Measurements from ENCODE around the gene MMD2.

MMD2 gene

GRCh38 chr7:4960363-4960762 lies 1.4 kb upstream of the MMD2 start:
- Histone ChIP-seq H3K4me3 (ENCODE audit: low read length) (no peak overlapping the region), H3K4me1 (ENCODE audit: low read length) (no peaks in the 10 kb centered on the region), H3K9me2 (replicated peaks; ENCODE audit: insufficient read depth, low read length) (no peaks in the 10 kb centered on the region), H3K27me3 (replicated peaks; ENCODE audit: insufficient read depth, low read length) (peaks cover 35% of the 10 kb centered on the region), H4K20me1 (ENCODE audit: insufficient read depth, low read length) (no peaks in the 10 kb centered on the region), H3K9me3 (replicated peaks; ENCODE audit: insufficient read depth, low read length) (no peaks in the 10 kb centered on the region), H3K9ac (ENCODE audit: low read length) (no peak overlapping the region), H3K4me2 (ENCODE audit: low read depth, low read length) (no peak overlapping the region), H3K27ac (ENCODE audit: low read length) (no peak overlapping the region), H3K79me2 (ENCODE audit: low read length) (no peaks in the 10 kb centered on the region), H2AFZ (ENCODE audit: low read length) (no peak overlapping the region), H3K36me3 (replicated peaks; ENCODE audit: insufficient read depth, low read length) (no peaks in the 10 kb centered on the region), H3F3A (ENCODE audit: insufficient read depth, low read length) (no peaks in the 10 kb centered on the region)
- TF ChIP-seq CTCF (IDR thresholded peaks at IDR 0.05; ENCODE audit: low read length) (no peak), EZH2 (optimal IDR thresholded peaks at IDR 0.05; ENCODE audit: low read depth, low read length) (no peak), EZH2phosphoT487 (IDR thresholded peaks at IDR 0.05; ENCODE audit: low read length) (no peak)
- no peak for DNase-seq

GRCh38 chr7:4959893-4960292 lies 906 bp upstream of the MMD2 start:
- no peaks in the 10 kb centered on the region for H3K36me3 ChIP-seq (replicated peaks; ENCODE audit: insufficient read depth, low read length)
- H2AFZ ChIP-seq (ENCODE audit: low read length): no peak overlapping the region
- no peak for TF ChIP-seq EZH2phosphoT487 (IDR thresholded peaks at IDR 0.05; ENCODE audit: low read length)
- no peak for TF ChIP-seq CTCF (IDR thresholded peaks at IDR 0.05; ENCODE audit: low read length)
- TF ChIP-seq EZH2 (optimal IDR thresholded peaks at IDR 0.05; ENCODE audit: low read depth, low read length): no peak
- H3F3A ChIP-seq (ENCODE audit: insufficient read depth, low read length): no peaks in the 10 kb centered on the region
- H3K4me1 ChIP-seq (ENCODE audit: low read length): no peaks in the 10 kb centered on the region
- H3K9ac ChIP-seq (ENCODE audit: low read length): no peak overlapping the region
- H3K9me3 ChIP-seq (replicated peaks; ENCODE audit: insufficient read depth, low read length): no peaks in the 10 kb centered on the region
- no peak for DNase-seq
- H3K4me3 ChIP-seq (ENCODE audit: low read length): no peak overlapping the region
- H3K27me3 ChIP-seq (replicated peaks; ENCODE audit: insufficient read depth, low read length): peaks cover 40% of the 10 kb centered on the region
- no peaks in the 10 kb centered on the region for H3K9me2 ChIP-seq (replicated peaks; ENCODE audit: insufficient read depth, low read length)
- H3K79me2 ChIP-seq (ENCODE audit: low read length): no peaks in the 10 kb centered on the region
- no peak overlapping the region for H3K4me2 ChIP-seq (ENCODE audit: low read depth, low read length)
- H3K27ac ChIP-seq (ENCODE audit: low read length): no peak overlapping the region
- H4K20me1 ChIP-seq (ENCODE audit: insufficient read depth, low read length): no peaks in the 10 kb centered on the region

- no peak overlapping the region for H3K9ac ChIP-seq (ENCODE audit: low read length)
- H2AFZ ChIP-seq (ENCODE audit: low read length): no peak overlapping the region
- no peak overlapping the region for H3K4me3 ChIP-seq (ENCODE audit: low read length)
- H3K4me2 ChIP-seq (ENCODE audit: low read depth, low read length): no peak overlapping the region
- no peaks in the 10 kb centered on the region for H3K9me2 ChIP-seq (replicated peaks; ENCODE audit: insufficient read depth, low read length)
- peaks cover 42% of the 10 kb centered on the region for H3K27me3 ChIP-seq (replicated peaks; ENCODE audit: insufficient read depth, low read length)
- H3K9me3 ChIP-seq (replicated peaks; ENCODE audit: insufficient read depth, low read length): no peaks in the 10 kb centered on the region
- no peak for TF ChIP-seq EZH2 (optimal IDR thresholded peaks at IDR 0.05; ENCODE audit: low read depth, low read length)
- TF ChIP-seq CTCF (IDR thresholded peaks at IDR 0.05; ENCODE audit: low read length): no peak
- H3K36me3 ChIP-seq (replicated peaks; ENCODE audit: insufficient read depth, low read length): no peaks in the 10 kb centered on the region
- no peak overlapping the region for H3K27ac ChIP-seq (ENCODE audit: low read length)
- H3K4me1 ChIP-seq (ENCODE audit: low read length): no peaks in the 10 kb centered on the region
- no peaks in the 10 kb centered on the region for H3K79me2 ChIP-seq (ENCODE audit: low read length)
- H4K20me1 ChIP-seq (ENCODE audit: insufficient read depth, low read length): no peaks in the 10 kb centered on the region
- H3F3A ChIP-seq (ENCODE audit: insufficient read depth, low read length): no peaks in the 10 kb centered on the region
- DNase-seq: no peak
These were observed 319 bp upstream of the MMD2 start for GRCh38 chr7:4959306-4959705.
